Measurements from ENCODE around the gene DNM2.
"Not testable (repeated sequence)": the region's sequence is repeated elsewhere in the genome, so short reads cannot be mapped to it uniquely, and the experiment has no call there.

Gene DNM2

DNA sequence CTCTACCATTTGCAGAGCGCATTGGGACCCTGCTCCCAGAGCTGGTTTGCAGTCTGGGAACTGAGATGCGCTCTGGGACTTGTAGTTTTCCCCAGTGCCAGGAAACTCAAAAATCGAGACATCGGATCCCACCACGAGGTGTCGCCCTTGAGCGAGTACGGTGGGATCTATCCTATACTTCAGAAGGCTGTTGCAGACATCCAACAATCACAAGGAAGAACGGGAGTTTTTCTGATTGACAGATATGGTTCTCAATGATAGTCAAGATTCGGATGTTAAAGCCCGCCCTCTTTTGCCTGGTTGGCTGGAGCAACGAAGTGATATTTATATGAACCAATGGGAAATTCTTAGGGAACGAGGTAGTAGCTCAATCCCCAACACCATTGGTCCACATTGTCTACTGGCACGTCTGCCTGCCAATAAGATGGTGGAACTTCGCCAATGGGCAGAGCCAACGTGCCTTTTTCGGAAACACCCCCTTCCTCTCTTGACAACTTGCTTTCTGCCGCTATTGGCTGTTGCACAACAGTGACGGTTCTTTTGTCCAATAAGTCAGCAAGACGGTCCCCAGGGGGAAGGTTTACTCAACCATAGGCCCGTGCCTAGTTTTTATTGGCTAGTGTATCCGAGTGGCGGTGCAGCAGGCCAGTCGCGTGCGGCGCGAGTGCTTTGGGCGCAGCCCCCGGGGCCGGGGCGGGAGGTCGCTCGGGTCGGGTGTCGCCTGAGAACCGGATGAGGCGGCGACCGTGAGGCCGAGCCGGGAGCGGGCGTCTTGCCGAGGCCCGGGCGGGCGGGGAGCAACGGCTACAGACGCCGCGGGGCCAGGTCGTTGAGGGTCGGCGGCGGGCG, at the start of gene DNM2:
DNM2 (plus strand) TSS at position 724 of the 849 bp plus-strand sequence. CDS start 164 bp downstream, outside the sequence.
- Histone ChIP-seq H3K4me1 (ENCODE audit: control insufficient read depth, low read depth, low read length) (peaks cover 2% of the 10 kb centered on the region), H3K36me3 (ENCODE audit: control insufficient read depth, low read depth, low read length) (peaks cover 9% of the 10 kb centered on the region), H3K9me3 (ENCODE audit: control insufficient read depth, low read depth, low read length) (no peaks in the 10 kb centered on the region), H3K9ac (ENCODE audit: low read length) (peak within 1 kb of the TSS; percentile 79), H3K4me3 (ENCODE audit: low read length) (peak within 1 kb of the TSS; percentile 84), H3K27me3 (ENCODE audit: control insufficient read depth, insufficient read depth, low read length) (no peaks in the 10 kb centered on the region), H3K27ac (ENCODE audit: low read length) (no peak within 1 kb of the TSS)

- no peaks in the 10 kb centered on the region for H3K9me3 ChIP-seq (ENCODE audit: control insufficient read depth, low read depth, low read length)
- peaks cover 74% of the 10 kb centered on the region for H3K36me3 ChIP-seq (ENCODE audit: control insufficient read depth, low read depth, low read length)
- no peak overlapping the region for H3K4me3 ChIP-seq (ENCODE audit: low read length)
- H3K9ac ChIP-seq (ENCODE audit: low read length): no peak overlapping the region
- H3K4me1 ChIP-seq (ENCODE audit: control insufficient read depth, low read depth, low read length): no peaks in the 10 kb centered on the region
- no peak overlapping the region for H3K27ac ChIP-seq (ENCODE audit: low read length)
- H3K27me3 ChIP-seq (ENCODE audit: control insufficient read depth, insufficient read depth, low read length): no peaks in the 10 kb centered on the region
Observed at GRCh38 chr19:10669246-10669645, 48.6 kb upstream of the DNM2 start.

DNA sequence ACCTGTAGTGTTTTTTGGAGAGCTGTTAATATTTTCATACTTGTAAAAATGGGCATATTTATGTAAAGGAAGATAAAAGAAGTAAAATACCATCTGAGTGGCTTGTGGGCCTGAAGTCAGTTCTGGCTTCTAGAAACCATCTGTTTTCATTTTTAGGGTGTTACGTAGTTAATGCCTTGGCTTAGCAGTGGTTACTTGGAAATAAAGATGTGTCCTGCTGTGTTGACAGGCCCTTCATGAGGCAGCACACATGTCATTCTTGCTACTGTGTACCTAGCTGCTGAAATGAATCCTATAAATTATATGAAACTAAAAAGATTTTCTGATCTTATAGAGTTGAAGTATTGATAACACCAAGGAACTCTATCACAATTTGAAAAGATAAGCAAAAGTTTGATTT, 47.7 kb upstream of the DNM2 start:
- Histone ChIP-seq H3K9ac (ENCODE audit: low read length) (no peak overlapping the region), H3K4me1 (ENCODE audit: control insufficient read depth, low read depth, low read length) (no peaks in the 10 kb centered on the region), H3K9me3 (ENCODE audit: control insufficient read depth, low read depth, low read length) (no peaks in the 10 kb centered on the region), H3K36me3 (ENCODE audit: control insufficient read depth, low read depth, low read length) (peaks cover 82% of the 10 kb centered on the region), H3K4me3 (ENCODE audit: low read length) (no peak overlapping the region), H3K27ac (ENCODE audit: low read length) (no peak overlapping the region), H3K27me3 (ENCODE audit: control insufficient read depth, insufficient read depth, low read length) (no peaks in the 10 kb centered on the region)

GRCh38 chr19:10670876-10671804, 46.7 kb upstream of the DNM2 start:
- no peak overlapping the region for H3K4me3 ChIP-seq (ENCODE audit: low read length)
- no peak overlapping the region for H3K9ac ChIP-seq (ENCODE audit: low read length)
- peaks cover 87% of the 10 kb centered on the region for H3K36me3 ChIP-seq (ENCODE audit: control insufficient read depth, low read depth, low read length)
- H3K27me3 ChIP-seq (ENCODE audit: control insufficient read depth, insufficient read depth, low read length): no peaks in the 10 kb centered on the region
- no peaks in the 10 kb centered on the region for H3K9me3 ChIP-seq (ENCODE audit: control insufficient read depth, low read depth, low read length)
- no peaks in the 10 kb centered on the region for H3K4me1 ChIP-seq (ENCODE audit: control insufficient read depth, low read depth, low read length)
- no peak overlapping the region for H3K27ac ChIP-seq (ENCODE audit: low read length)

GRCh38 chr19:10671922-10672321, 46.0 kb upstream of the DNM2 start:
- H3K9me3 ChIP-seq (ENCODE audit: control insufficient read depth, low read depth, low read length); H3K4me1 ChIP-seq (ENCODE audit: control insufficient read depth, low read depth, low read length); H3K4me3 ChIP-seq (ENCODE audit: low read length); H3K9ac ChIP-seq (ENCODE audit: low read length); H3K27me3 ChIP-seq (ENCODE audit: control insufficient read depth, insufficient read depth, low read length); H3K27ac ChIP-seq (ENCODE audit: low read length): not testable (repeated sequence)
- peaks cover 83% of the 10 kb centered on the region for H3K36me3 ChIP-seq (ENCODE audit: control insufficient read depth, low read depth, low read length)

GRCh38 chr19:10675214-10675613, 42.7 kb upstream of the DNM2 start:
- not testable (repeated sequence) for H3K4me3 ChIP-seq (ENCODE audit: low read length); H3K27ac ChIP-seq (ENCODE audit: low read length); H3K4me1 ChIP-seq (ENCODE audit: control insufficient read depth, low read depth, low read length); H3K9ac ChIP-seq (ENCODE audit: low read length); H3K9me3 ChIP-seq (ENCODE audit: control insufficient read depth, low read depth, low read length); H3K27me3 ChIP-seq (ENCODE audit: control insufficient read depth, insufficient read depth, low read length)
- H3K36me3 ChIP-seq (ENCODE audit: control insufficient read depth, low read depth, low read length): peaks cover 92% of the 10 kb centered on the region

GRCh38 chr19:10677751-10678150, 40.1 kb upstream of the DNM2 start:
- no peaks in the 10 kb centered on the region for H3K4me1 ChIP-seq (ENCODE audit: control insufficient read depth, low read depth, low read length)
- no peak overlapping the region for H3K4me3 ChIP-seq (ENCODE audit: low read length)
- H3K27ac ChIP-seq (ENCODE audit: low read length): no peak overlapping the region
- no peaks in the 10 kb centered on the region for H3K9me3 ChIP-seq (ENCODE audit: control insufficient read depth, low read depth, low read length)
- H3K9ac ChIP-seq (ENCODE audit: low read length): no peak overlapping the region
- peaks cover 93% of the 10 kb centered on the region for H3K36me3 ChIP-seq (ENCODE audit: control insufficient read depth, low read depth, low read length)
- no peaks in the 10 kb centered on the region for H3K27me3 ChIP-seq (ENCODE audit: control insufficient read depth, insufficient read depth, low read length)

GRCh38 chr19:10678813-10679212, 39.1 kb upstream of the DNM2 start:
- Histone ChIP-seq H3K9me3 (ENCODE audit: control insufficient read depth, low read depth, low read length) (no peaks in the 10 kb centered on the region), H3K27ac (ENCODE audit: low read length) (no peak overlapping the region), H3K27me3 (ENCODE audit: control insufficient read depth, insufficient read depth, low read length) (no peaks in the 10 kb centered on the region), H3K9ac (ENCODE audit: low read length) (no peak overlapping the region), H3K36me3 (ENCODE audit: control insufficient read depth, low read depth, low read length) (peaks cover 93% of the 10 kb centered on the region), H3K4me3 (ENCODE audit: low read length) (no peak overlapping the region), H3K4me1 (ENCODE audit: control insufficient read depth, low read depth, low read length) (no peaks in the 10 kb centered on the region)

DNA sequence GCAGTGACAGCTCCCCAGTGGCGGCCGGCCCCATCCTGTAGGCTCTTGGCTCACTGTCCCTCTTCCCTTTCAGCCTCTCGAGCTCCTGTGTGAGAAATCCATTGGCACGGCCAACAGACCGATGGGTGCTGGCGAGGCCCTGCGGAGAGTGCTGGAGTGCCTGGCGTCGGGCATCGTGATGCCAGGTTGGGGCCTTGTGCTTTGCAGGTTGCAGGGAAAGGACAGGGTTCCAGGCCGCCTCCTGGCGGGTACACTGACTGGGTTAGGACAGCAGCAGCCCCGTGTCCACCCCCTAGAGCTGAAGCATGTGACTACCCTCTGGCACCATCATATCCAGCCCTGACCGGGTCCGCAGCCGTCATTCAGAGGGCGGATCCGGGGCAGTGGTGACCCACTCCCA, 38.1 kb upstream of the DNM2 start:
- H3K36me3 ChIP-seq (ENCODE audit: control insufficient read depth, low read depth, low read length): peaks cover 95% of the 10 kb centered on the region
- no peaks in the 10 kb centered on the region for H3K27me3 ChIP-seq (ENCODE audit: control insufficient read depth, insufficient read depth, low read length)
- no peak overlapping the region for H3K27ac ChIP-seq (ENCODE audit: low read length)
- no peak overlapping the region for H3K9ac ChIP-seq (ENCODE audit: low read length)
- no peaks in the 10 kb centered on the region for H3K4me1 ChIP-seq (ENCODE audit: control insufficient read depth, low read depth, low read length)
- no peaks in the 10 kb centered on the region for H3K9me3 ChIP-seq (ENCODE audit: control insufficient read depth, low read depth, low read length)
- H3K4me3 ChIP-seq (ENCODE audit: low read length): no peak overlapping the region

DNA sequence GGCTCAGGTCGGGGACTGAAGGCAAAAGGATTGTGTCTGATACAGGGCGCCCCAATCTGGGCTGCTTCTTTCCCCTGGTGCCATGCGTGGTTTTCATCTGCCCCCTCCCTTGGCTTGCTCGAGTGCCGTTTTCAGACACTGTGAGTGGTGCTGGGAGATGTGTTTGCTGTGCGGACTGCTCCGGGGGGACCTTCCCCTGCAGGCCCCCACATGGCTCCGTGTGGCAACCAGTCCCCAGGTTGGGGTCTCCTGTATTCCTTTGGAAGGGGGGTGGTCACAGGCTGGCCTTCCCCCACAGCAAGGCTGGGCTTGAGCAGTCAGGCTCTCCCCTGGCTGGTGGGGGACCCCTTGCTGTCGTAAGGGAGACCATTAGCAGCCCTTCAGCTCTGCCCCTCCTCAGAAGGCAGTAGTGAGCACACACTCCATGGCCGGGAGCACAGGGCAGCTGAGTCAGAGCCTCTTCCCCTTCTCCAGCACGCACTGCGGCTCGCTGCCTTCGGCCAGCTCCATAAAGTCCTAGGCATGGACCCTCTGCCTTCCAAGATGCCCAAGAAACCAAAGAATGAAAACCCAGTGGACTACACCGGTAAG, 37.2 kb upstream of the DNM2 start:
- Histone ChIP-seq H3K27ac (ENCODE audit: low read length) (no peak overlapping the region), H3K27me3 (ENCODE audit: control insufficient read depth, insufficient read depth, low read length) (no peaks in the 10 kb centered on the region), H3K4me3 (ENCODE audit: low read length) (no peak overlapping the region), H3K36me3 (ENCODE audit: control insufficient read depth, low read depth, low read length) (peaks cover 95% of the 10 kb centered on the region), H3K4me1 (ENCODE audit: control insufficient read depth, low read depth, low read length) (no peaks in the 10 kb centered on the region), H3K9ac (ENCODE audit: low read length) (no peak overlapping the region), H3K9me3 (ENCODE audit: control insufficient read depth, low read depth, low read length) (no peaks in the 10 kb centered on the region)

GRCh38 chr19:10681658-10682057, 36.2 kb upstream of the DNM2 start:
- Histone ChIP-seq H3K9me3 (ENCODE audit: control insufficient read depth, low read depth, low read length) (no peaks in the 10 kb centered on the region), H3K9ac (ENCODE audit: low read length) (no peak overlapping the region), H3K4me3 (ENCODE audit: low read length) (no peak overlapping the region), H3K4me1 (ENCODE audit: control insufficient read depth, low read depth, low read length) (no peaks in the 10 kb centered on the region), H3K27me3 (ENCODE audit: control insufficient read depth, insufficient read depth, low read length) (no peaks in the 10 kb centered on the region), H3K36me3 (ENCODE audit: control insufficient read depth, low read depth, low read length) (peaks cover 100% of the 10 kb centered on the region), H3K27ac (ENCODE audit: low read length) (no peak overlapping the region)

All from iPS-18a (cell line).